GM21526 (cell line): Measurements from ENCODE around the gene FLRT1.

ENCODE experiments used
- ATAC-seq: cut with Tn5 transposase; IDR thresholded peaks from one replicate; pipeline ENCODE4 v1.9.1; 2021; ENCODE audit warnings: moderate library complexity; ENCODE audit not compliant: unreplicated experiment, low FRiP score

FLRT1 gene

DNA sequence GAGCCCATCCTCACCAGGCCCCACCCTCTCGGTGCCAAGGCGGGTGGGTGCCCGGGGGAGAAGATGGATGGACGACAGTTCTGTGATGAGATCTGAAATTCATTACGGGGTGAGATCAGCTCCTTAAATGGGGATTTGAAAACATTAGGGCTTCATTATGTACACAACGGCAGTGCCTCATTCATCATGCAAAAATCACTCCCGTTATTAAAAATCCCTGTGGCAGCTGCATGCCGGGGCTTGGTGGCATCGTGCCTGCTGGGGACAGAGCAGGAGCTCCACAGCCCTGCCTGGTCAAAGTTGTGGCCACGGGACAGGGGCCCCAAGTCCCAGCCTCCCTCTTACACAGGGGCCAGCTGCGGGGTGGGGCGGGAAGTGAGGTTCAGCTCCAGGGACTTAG, 29.3 kb upstream of the FLRT1 start:
- ATAC-seq = no peak

DNA sequence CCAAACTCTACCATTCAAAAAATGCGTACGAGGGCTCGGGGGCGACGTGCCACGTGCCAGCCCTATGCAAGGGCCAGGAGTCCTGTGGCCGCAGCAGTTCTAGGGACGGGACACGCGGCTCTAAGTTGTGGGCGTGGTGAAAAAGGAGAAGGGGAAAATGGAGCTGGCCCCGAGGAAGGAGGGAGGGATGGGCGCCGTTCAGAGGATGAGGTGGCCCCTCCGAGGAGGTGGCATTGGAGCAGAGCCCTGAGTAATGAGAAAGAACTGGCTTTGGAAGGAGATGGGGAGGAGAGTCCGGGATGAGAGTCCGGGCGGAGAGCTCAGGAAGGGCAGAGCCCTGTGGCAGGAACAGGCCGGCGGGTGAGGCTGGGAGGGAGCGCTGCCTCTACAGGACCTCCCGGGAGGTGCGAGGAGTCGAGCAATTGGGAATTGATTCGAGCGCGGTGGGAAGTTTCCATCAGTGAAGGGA, 28.5 kb upstream of the FLRT1 start:
- no peak for ATAC-seq

DNA sequence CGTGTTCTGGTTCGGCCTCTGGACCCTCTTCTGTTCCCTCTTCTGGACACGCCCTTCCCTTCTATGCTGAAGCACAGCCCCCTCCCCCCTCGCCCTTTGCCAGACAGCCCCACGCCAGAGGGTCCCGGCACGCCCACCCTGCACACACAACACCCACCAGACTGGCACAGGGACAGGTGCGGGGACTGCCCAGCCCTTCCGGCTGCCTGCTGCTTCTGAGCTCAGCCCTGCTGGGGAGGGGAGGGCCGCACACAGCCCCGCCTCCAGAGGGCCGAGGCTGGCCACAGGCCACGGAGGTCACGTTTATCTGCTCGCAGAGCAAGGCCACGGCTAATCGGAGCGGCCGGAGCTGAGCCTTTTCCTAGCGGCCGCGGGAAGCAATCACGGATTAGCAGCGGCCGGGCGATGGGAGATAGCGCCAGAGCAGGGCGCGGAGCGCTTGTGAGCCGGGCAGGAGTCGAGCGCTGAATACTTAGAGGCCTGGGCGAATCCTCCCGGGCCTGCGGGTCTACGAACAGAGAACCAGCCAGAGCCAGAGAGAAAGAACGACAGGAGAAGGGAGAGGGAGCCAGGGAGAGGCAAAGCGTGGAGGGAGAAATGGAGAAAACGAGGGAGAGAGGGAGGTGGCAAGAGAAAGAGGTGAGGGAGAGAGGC, 28.0 kb upstream of the FLRT1 start:
- no peak for ATAC-seq

DNA sequence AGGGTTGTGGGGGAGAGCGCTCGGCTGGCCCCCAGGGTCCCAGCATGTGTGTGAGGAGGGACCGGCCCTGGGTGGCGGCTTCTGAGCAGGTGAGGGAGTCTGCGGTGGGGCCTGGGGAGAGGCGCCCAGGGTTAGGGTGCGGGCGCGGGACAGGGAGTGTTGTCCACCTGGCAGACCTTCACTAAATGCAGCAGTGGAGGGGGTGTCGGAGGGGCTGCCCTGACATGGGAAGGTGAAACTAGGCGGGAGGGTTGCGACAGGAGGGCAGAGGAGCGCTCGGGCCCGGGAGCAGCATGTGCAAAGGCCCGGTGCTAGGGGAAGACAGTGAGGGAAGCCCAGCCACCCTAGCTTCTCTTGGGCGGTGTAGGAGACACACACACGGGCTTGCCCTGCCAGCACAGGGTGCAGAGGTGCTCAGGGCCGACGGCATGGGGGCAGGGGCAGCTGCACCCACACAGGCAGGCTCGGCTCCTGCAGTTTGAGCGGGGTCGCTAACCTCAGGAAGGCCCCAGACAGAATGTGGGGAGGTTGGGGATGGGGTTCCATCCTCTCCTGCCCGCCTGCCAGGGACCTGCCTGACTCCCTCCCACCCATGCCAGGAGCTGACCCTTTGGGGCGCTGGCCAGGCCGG, 27.3 kb upstream of the FLRT1 start:
- ATAC-seq = no peak

DNA sequence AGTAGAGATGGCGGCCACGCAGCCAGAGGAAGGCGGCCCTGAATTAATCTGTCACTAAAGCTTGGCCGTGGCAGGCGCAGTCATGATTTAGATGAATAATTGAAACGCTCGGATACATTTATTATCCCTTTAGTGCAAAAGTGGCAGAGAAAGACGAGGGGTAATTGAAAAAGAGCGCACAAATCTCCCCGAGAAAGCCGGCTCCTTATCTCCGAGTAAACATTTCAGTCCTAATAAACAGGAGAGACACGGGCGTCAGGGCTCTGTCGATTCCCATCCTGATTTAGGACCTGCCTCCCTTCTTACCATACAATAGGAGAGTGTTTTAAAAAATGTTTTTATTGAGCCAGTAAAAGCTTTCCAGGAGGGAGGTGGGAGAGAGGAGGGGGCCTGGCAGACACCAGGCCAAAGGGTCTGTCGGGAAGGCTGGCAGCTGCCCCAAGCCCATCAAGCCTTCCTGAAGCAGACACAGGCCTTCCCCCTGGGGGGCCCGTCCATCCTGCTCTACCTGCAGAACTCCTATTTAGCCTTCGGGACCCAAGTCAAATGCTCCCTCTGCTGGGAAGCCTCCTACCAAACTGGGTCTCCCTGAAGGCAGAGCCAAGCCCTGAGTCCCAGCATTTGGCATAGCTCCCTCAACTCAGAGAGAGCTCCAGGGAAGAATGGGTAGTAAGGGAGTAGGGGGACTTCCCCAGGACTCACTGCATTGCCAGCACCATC, 26.7 kb upstream of the FLRT1 start:
- ATAC-seq = no peak

DNA sequence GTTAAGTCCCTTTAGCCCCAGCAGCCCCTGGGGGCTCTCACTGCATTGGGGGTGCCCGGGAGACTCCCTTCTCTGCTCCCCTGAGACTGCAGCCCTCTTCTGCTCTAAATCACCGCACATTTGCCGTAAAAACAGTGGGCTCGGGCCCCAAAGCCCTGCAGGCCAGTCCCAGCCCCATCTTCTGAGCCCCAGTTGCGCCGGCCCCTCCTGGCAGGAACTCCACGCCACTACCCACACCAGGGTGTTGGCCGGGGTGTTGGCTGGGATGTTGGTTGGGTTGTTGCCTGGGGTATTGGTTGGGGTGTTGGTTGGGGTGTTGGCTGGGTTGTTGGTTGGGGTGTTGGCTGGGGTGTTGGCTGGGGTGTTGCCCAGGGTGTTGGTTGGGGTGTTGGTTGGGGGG, 26.0 kb upstream of the FLRT1 start:
- no peak for ATAC-seq

DNA sequence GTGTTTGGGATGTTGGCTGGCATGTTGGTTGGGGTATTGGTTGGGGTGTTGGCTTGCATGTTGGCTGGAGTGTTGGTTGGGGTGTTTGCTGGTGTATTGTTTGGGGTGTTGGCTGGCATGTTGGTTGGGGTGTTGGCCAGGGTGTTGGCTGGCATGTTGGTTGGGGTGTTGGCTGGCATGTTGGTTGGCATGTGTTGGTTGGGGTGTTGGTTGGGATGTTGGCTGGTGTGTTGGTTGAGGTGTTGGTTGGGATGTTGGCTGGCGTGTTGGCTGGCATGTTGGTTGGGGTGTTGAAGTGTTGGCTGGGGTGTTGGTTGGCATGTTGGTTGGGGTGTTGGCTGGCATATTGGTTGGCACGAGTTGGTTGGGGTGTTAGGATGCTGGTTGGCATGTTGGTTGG, 24.9 kb upstream of the FLRT1 start:
- ATAC-seq = no peak

DNA sequence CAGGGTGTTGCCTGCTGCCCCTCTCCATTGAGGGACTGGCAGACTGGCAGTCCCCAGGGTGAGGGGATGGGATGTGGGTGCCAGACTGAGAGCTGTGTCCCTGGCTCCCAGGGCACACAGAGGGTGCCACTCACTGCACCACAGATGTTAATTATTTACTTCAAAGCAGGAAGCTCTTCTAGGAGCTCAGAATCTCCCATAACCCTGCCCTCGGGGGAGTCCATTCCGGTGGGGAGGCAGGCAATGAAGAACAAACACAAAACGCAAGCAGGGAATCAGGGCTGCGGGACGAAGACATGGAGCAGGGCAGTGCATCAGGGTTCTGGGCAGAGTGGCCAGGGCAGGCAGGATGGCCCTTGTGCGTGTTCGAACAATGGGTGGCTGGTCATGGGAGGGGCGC, 24.4 kb upstream of the FLRT1 start:
- ATAC-seq = no peak

DNA sequence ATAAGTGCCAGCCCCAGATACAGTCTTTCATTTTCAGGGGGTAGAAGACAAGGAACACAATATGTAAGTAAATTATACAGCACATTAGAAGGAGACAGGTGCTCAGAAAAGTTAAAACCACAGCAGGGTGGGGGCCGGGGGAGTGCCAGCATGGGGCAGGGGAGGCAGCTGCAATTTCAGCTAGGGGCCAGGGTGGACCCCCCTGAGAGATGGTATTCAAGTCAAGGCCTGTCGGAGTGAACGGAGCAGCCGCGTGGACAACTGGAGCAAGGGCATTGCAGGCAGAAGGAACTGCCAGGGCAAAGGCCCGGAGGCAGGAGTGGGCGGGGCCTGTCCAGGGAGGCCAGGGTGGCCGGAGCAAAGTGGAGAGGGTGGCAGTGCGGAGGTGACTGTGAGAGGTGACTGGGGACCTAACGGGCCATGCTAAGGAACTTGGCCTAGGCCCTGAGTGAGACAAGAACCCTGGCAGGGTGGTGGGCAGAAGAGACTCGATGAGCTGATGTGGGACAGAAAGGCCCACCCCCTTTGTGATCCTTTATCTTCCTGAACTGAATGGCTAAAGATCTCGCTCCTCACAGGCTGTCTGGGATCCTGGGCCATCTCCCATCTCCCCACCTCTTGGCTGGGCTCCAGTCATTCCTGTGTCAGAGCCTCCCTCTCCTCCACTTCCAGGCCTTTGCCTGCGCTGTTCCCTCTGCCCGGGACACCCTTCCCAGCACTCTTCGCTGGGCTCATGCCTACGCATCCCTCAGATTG, 22.4 kb upstream of the FLRT1 start:
- ATAC-seq = no peak

DNA sequence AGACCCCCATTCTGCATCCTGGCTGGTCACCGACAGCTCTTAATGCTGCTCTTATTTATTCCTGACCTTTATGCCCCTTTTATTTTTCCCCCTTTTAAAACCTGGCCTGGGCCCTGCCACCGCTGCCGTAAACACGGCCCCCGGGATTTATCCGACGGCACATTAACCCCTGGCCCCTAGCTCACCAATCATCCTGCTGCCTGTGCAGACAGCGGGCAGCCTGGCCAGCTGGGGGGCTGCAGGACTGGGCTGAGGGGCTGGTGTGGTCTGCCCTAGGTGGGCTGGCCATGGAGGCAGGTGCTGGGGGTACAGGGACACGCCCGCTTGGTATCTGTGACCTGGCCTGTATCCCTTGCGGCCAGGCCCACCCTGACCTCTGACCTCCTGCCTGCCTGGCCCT, 21.4 kb upstream of the FLRT1 start:
- no peak for ATAC-seq

DNA sequence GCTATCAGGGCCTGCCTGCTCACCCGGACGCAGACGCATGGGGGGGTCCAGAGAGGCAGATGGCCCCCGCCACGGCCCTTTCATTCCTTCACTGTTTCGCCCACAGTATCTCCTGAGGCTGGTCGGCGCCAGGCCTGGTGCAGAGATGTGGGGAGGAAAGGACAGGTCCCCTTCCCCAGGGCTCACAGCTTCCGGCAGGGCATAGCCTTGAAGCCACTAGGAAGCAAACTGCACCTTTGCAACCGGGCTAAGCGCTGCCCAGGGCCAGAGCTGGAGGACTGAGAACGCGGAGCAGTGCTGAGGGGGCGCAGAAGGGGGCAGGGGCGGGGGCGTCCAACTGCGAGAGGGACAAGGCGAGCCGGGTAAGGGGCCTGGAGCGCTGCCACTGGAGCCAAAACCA, 20.2 kb upstream of the FLRT1 start:
- ATAC-seq = no peak

DNA sequence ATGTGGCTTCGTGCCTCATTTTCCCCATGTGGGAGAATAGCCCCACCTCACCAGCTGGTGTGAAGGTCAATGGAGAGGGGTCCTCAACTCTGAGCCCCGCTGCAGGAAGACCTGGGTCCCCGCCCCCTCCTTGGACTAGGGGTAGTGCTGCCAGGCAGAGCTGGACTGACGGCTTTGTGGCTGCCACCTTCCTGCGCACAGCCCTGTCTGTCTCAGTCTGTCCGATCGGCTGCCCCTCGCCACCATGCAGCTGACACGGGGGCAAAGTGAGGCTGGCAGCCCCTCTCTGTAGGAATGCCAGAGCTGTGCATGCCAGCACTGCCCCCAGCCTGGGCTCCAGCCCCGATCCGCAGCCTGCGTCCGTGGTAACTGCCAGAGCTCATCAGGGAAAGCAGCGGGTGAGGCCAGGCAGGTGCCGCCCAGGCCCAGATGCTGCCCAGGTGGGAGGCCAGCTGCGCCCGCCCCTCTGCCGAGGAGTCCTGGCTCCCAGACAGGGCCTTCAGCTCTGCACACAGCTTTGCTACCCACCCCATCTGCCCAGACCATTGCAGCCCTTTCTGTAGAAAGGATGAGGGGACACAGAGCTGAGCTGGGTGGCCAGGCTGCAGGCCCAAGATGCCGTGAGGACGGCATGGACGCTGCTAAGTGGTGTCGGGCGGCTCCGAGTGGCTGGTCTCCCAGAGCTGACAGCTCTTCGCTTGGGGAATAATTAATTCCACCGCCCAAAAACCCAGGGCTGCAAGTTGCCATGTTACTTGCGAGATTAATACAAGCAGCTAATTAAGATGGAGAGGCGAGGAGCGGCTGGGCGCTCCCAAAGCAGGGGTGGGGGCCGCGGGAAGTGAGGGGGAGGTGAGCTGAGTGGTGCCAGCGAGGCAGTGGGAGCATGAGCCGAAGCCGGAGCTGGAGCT, 19.5 kb upstream of the FLRT1 start:
- no peak for ATAC-seq

DNA sequence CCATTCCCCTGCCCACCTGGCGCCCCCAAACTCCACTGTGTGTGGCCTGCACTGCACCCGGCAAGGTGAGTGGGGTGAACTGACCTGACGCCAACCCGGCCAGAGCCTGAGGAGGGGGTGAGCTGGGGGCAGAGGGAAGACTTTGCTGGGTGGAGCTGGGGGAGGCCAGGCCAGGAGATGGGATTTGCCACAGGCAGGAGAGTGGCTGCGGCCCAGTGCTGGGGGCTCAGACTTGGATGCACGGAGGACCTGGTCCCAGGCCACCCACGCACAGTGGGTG, 17.8 kb upstream of the FLRT1 start:
- no peak for ATAC-seq

DNA sequence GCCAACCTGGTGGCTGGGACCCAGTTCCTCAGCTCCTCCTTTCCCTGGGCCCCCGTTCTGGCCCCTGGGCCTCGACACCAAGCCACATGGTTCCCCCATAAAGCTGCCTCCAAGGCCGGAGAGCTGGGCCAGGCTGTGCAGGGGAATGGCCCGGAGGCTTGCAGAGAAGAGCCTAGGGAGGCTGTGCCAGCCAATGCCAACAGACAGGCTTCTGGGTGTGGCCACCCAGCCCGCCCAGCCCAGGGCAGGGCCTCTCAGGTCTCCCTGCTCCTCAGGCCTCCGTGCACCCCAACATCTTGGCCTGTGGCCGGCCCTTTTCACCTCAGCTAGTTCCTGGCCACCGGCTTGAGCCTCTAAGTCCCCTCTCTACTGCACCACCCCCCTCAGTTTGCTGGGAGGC, 17.4 kb upstream of the FLRT1 start:
- no peak for ATAC-seq

DNA sequence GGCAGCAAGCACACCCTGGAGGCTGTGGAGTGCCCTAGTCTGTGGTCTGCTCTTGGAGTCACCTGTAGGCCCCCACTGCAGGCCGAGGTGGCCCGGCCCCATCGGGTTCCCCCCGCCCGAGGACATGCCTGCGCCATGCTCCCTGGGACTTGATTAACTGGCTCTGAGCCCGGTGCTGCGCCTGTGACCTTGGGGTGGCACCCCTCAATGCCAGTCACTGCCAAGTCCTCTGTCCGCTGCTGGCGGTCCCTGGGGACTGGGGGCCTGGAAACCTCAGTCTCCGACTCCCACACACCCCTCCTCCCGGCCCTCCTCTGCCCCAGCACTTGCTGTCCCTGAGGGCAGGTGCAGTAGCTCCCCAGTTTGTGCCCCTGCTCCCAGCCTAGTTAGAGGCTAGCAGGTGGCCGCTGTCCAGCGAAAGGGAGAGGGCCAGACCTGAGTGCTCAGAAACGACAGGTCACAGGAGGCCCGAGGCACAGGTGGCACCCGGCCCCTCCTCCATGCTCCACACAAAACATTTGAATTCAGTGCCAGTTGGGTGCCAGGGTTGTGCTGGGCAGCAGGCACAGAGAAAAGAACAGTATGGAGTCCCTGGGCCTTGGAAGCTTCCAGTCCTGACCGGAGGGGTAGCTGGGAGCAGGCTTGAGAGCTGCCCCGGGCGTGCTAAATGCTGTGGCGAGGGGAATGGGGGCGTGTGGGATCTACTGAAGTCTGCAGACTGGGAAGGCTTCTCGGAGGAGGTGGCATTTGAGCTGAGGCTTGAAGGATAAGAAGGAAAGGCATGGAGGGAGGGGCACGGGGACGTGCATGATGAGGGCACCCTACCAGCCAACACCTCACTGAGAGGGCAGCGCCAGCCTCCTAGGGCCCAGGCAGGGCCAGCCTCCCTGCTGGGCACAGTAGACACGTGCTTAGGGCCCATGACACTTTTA, 16.4 kb upstream of the FLRT1 start:
- ATAC-seq = no peak

DNA sequence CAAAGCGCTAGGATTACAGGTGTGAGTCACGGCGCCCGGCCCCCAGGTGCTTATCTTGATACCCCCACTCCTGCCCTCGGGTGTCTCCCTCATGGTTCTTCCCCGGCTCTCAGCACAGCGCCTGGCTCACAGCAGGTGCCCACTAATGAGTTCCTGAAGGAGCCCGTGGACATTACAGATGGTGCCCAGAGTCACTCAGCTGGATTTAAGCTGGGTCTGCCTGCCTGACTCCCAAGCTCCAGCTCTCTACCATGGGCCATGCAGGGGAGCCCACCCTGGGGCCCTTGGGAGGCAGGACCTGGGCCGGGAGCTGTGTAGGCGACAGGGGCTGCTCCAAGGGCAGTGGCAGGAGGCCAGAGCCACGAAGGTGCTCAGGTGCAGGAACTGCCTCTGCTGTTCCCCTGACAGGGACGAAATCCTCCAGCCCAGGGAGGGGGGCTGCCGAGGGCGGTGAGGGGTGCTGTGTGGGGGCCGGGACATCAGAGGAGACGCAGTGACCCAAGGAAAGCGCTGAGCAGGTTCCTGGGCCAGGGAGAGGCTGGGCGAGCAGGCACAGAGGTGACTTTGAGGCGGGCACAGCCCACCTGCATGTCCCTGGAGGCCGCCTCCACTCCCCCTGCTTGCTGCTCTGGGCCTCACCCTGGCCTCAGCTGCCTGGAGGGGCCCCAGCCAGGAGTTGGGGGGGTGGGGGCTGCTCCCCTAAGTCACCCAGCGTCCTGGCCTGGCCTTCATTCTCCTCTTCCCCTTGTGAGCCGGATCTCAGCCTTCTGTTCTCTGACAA, 14.6 kb upstream of the FLRT1 start:
- no peak for ATAC-seq

DNA sequence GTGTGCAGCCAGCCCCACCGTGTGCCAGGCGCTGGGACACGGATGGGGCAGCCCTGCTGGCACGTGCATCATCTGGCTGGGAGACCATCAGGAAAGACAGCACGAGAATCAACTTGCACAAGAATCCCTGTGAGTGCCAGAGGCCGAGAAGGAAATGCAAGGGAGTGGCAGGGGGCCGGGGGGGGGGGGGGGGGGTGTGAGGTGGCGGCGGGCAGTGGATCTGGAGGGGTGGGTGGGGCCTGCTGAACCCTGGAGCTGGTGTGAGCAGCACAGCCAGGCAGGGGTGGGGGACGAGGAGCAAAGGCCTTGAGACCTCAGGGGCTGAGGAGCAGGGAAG, 14.0 kb upstream of the FLRT1 start:
- no peak for ATAC-seq

DNA sequence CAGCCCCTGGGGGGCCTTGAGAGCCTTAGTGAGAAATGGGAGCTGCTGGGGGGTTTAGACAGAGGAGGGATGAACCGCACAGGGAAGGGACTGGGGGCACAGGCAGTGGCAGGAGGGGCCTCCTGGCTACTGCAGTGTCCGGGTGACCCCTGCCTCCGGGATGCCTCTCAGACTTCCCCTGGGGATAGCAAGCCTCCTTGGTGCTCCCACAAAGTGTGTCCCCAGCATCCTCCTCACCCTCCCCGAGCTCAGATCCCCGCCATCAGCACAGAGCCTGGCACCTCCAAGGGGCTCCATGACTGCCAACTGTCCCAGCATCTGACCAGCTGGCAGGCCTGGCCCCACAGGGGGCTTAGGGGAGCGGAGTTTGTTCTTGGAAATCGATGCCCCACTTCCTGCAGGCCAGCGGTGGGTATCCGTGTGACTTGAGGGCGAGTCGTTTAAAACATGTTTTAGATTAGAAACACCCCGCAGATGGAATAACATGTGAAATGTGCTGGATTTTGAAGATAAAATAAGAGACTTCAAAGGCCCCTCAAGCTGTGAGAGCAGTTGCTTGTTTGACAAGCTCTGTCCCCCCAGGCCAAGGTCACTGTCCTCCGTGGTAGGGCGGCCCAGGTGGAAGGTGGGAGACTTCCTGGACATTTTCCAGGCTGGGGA, 13.5 kb upstream of the FLRT1 start:
- ATAC-seq = no peak
